ENCODE data around the gene SLC4A4. TPM values are rescaled to one million over a fixed set of nuclear protein-coding genes. Genes with fewer than 3 reads are reported as not detected.

The SLC4A4 gene
- total and polyA plus RNA-seq, 7 donors = 3.0 to 21.3 (median 4.8) TPM

DNA sequence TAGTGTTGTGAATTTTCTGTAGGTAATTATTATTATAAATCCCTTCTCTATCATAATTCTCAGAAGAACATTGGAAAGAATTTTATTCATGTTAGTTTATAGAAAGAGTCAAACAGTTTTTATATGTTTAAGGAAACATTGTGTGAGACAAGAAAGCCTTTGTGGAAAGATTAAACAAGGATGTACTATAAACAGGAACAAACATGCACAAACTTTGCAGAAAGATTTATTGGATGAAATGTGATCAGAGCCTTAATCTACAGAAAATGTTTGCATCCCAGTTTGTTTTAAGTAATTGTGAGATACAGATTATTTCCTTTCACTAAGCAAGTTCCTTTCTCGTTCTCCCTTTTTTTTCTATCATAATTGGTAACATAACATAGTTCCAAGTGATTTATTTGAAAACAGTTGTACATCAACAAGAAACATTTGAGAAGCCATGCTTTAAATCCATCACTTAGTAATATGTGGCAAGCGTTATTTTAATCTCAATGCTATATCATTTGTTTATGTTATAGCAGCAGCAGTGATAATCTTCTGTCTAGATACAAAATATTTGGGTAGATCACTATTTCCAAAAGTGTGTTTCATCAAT, 129.4 kb downstream of the SLC4A4 start:
- intact Hi-C loops (cut with DNase I) = no loop called here
- Histone ChIP-seq H3K36me3 (no peaks in the 10 kb centered on the region), H3K4me1 (peaks cover 0 to 5% (median 0%) of the 10 kb centered on the region in 4 donors), H3K27me3 (no peaks in the 10 kb centered on the region), H3K27ac (no peak overlapping the region), H3K4me3 (no peak overlapping the region), H3K9me3 (no peaks in the 10 kb centered on the region)
- no peak for TF ChIP-seq EP300 (IDR thresholded peaks at IDR 0.05)
- no peak for TF ChIP-seq POLR2A (IDR thresholded peaks at IDR 0.05)
- TF ChIP-seq, protein P1, sequence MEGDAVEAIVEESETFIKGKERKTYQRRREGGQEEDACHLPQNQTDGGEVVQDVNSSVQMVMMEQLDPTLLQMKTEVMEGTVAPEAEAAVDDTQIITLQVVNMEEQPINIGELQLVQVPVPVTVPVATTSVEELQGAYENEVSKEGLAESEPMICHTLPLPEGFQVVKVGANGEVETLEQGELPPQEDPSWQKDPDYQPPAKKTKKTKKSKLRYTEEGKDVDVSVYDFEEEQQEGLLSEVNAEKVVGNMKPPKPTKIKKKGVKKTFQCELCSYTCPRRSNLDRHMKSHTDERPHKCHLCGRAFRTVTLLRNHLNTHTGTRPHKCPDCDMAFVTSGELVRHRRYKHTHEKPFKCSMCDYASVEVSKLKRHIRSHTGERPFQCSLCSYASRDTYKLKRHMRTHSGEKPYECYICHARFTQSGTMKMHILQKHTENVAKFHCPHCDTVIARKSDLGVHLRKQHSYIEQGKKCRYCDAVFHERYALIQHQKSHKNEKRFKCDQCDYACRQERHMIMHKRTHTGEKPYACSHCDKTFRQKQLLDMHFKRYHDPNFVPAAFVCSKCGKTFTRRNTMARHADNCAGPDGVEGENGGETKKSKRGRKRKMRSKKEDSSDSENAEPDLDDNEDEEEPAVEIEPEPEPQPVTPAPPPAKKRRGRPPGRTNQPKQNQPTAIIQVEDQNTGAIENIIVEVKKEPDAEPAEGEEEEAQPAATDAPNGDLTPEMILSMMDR (IDR thresholded peaks at IDR 0.05) = no peak
- no peak for TF ChIP-seq POLR2AphosphoS5 (IDR thresholded peaks at IDR 0.05)
- WGBS, 2 donors = 53 to 71% methylated on average over 2 of the region's 2 CpGs
- no peak for DNase-seq

DNA sequence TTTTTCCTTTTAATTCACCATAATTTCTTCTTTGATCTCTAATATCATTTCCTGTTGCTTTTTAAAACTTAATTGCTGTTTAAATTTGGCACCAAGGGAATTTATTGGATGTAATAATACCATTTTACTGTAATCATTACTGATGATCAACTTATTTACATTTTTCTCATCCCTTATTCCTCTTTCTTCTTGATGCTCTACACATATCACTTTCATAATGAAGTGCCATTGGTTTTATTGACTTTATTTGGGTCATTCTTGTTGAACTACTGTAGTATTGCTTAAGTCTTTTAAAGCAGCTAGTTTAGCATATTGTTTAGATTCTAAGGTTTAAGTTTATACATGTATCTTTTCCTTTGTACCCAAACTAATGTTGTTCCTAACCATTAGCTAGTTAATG, 130.7 kb downstream of the SLC4A4 start:
- Histone ChIP-seq H3K27me3 (no peaks in the 10 kb centered on the region), H3K9me3 (no peaks in the 10 kb centered on the region), H3K36me3 (no peaks in the 10 kb centered on the region), H3K27ac (no peak overlapping the region), H3K4me1 (peaks cover 0 to 5% (median 0%) of the 10 kb centered on the region in 4 donors), H3K4me3 (no peak overlapping the region)
- intact Hi-C loops (cut with DNase I) = no loop called here
- no peak for TF ChIP-seq EP300 (IDR thresholded peaks at IDR 0.05)
- TF ChIP-seq, protein P1 (IDR thresholded peaks at IDR 0.05) = no peak
- no peak for TF ChIP-seq POLR2AphosphoS5 (IDR thresholded peaks at IDR 0.05)
- no peak for TF ChIP-seq POLR2A (IDR thresholded peaks at IDR 0.05)
- no peak for DNase-seq

- Histone ChIP-seq H3K27ac (no peak overlapping the region), H3K36me3 (no peaks in the 10 kb centered on the region), H3K4me3 (no peak overlapping the region), H3K27me3 (no peaks in the 10 kb centered on the region), H3K9me3 (no peaks in the 10 kb centered on the region), H3K4me1 (peaks cover 0 to 5% (median 0%) of the 10 kb centered on the region in 4 donors)
- intact Hi-C loops (cut with DNase I) = no loop called here
- DNase-seq = no peak
- TF ChIP-seq POLR2AphosphoS5 (IDR thresholded peaks at IDR 0.05) (no peak), EP300 (IDR thresholded peaks at IDR 0.05) (no peak), POLR2A (IDR thresholded peaks at IDR 0.05) (no peak)
- TF ChIP-seq, protein P1 (IDR thresholded peaks at IDR 0.05) = no peak
Measured at GRCh38 chr4:71470524-71470923, 131.7 kb downstream of the SLC4A4 start.

GRCh38 chr4:71472946-71473345, 134.1 kb downstream of the SLC4A4 start:
- Histone ChIP-seq H3K36me3 (no peaks in the 10 kb centered on the region), H3K4me3 (no peak overlapping the region), H3K4me1 (peaks cover 0 to 2% (median 0%) of the 10 kb centered on the region in 4 donors), H3K27me3 (no peaks in the 10 kb centered on the region), H3K27ac (no peak overlapping the region), H3K9me3 (no peaks in the 10 kb centered on the region)
- 97% methylated on average over 2 of the region's 2 CpGs for WGBS, 2 donors
- intact Hi-C loops (cut with DNase I) = no loop called here
- no peak for DNase-seq
- TF ChIP-seq EP300 (IDR thresholded peaks at IDR 0.05) = no peak
- no peak for TF ChIP-seq POLR2AphosphoS5 (IDR thresholded peaks at IDR 0.05)
- TF ChIP-seq, protein P1 (IDR thresholded peaks at IDR 0.05) = no peak
- TF ChIP-seq POLR2A (IDR thresholded peaks at IDR 0.05) = no peak

All from sigmoid colon (tissue), 7 donors.